ENCODE measurements around the gene NEK10.

DNA sequence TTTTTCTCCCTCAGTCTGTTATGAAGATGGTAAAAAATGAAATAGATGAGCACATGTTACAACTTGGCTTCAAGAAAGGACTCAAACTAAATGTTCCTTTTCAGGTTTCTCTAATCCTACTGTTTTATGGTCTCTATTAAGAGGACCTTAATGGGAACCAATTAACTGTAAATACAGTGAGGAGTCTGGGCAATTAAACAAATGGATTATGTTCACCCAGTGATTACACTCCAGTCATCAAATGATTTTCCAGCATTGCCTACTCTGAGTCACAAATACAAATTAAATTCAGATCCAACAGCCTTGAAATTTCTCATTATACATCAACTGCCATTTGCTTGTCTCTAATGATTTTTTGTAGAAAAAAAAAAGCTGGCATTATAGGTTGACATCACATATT lies 129.2 kb downstream of the NEK10 start:
- TF ChIP-seq, protein P1, sequence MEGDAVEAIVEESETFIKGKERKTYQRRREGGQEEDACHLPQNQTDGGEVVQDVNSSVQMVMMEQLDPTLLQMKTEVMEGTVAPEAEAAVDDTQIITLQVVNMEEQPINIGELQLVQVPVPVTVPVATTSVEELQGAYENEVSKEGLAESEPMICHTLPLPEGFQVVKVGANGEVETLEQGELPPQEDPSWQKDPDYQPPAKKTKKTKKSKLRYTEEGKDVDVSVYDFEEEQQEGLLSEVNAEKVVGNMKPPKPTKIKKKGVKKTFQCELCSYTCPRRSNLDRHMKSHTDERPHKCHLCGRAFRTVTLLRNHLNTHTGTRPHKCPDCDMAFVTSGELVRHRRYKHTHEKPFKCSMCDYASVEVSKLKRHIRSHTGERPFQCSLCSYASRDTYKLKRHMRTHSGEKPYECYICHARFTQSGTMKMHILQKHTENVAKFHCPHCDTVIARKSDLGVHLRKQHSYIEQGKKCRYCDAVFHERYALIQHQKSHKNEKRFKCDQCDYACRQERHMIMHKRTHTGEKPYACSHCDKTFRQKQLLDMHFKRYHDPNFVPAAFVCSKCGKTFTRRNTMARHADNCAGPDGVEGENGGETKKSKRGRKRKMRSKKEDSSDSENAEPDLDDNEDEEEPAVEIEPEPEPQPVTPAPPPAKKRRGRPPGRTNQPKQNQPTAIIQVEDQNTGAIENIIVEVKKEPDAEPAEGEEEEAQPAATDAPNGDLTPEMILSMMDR (IDR thresholded peaks at IDR 0.05; ENCODE audit: low read depth, low read length), result no peak
- TF ChIP-seq, protein P2, sequence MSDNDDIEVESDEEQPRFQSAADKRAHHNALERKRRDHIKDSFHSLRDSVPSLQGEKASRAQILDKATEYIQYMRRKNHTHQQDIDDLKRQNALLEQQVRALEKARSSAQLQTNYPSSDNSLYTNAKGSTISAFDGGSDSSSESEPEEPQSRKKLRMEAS (IDR thresholded peaks at IDR 0.05; ENCODE audit: low read depth, low read length), result no peak
